PFSK-1 (cell line): ENCODE measurements around the gene ALDH2.

Experiments used
- FOXP2 ChIP-seq: optimal IDR thresholded peaks from 2 replicates; pipeline ENCODE3; 2011; ENCODE audit warnings: borderline replicate concordance, control low read depth, inconsistent platforms; ENCODE audit not compliant: insufficient read depth; ENCODE audit errors: extremely low read length, extremely low read depth
- POLR2AphosphoS5 ChIP-seq: IDR thresholded peaks from 2 replicates; pipeline ENCODE4 v1.6.1; 2012; ENCODE audit warnings: low read depth, mild to moderate bottlenecking, control low read depth, low read length, moderate library complexity
- SIN3A ChIP-seq: IDR thresholded peaks from 2 replicates; pipeline ENCODE4 v1.6.1; 2012; ENCODE audit warnings: mild to moderate bottlenecking, low read length, moderate library complexity, borderline replicate concordance; ENCODE audit not compliant: insufficient read depth
- TAF1 ChIP-seq: IDR thresholded peaks from 2 replicates; pipeline ENCODE4 v1.6.1; 2012; ENCODE audit warnings: low read length, control low read depth, borderline replicate concordance; ENCODE audit not compliant: insufficient read depth
- TF ChIP-seq, protein P1 (sequence below), 2 experiments: IDR thresholded peaks; 2 replicates each; pipeline versions ENCODE4 v1.6.1 to v1.8.0; 2011 to 2012; ENCODE audit warnings: low read depth in 2 of 2, low read length in 2 of 2, control low read depth in 1 of 2, inconsistent platforms in 1 of 2, mild to moderate bottlenecking in 1 of 2, moderate library complexity in 1 of 2; ENCODE audit not compliant: insufficient read depth in 1 of 2

The ALDH2 gene

DNA sequence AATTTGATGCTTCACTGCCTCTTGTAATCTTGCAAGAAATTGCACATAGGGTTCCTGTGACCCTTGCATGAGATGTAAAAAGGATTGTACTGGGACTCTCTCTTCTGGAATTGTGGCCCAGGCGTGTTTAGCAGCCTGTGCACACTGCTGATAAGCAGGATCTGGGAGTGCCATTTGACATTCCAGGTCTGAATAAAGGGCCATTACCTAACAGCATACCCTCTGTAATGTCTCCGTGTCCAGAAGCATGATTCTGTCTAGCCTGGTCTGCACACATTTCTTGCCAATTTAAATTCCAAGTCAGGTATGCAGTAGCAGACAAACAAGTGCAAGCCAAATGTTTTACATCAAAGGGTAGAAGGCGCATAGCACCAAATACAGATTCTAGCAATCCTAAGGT, 57.2 kb downstream of the ALDH2 start:
- TF ChIP-seq TAF1 (no peak), POLR2AphosphoS5 (no peak), SIN3A (no peak), FOXP2 (no peak)
- TF ChIP-seq, protein P1, sequence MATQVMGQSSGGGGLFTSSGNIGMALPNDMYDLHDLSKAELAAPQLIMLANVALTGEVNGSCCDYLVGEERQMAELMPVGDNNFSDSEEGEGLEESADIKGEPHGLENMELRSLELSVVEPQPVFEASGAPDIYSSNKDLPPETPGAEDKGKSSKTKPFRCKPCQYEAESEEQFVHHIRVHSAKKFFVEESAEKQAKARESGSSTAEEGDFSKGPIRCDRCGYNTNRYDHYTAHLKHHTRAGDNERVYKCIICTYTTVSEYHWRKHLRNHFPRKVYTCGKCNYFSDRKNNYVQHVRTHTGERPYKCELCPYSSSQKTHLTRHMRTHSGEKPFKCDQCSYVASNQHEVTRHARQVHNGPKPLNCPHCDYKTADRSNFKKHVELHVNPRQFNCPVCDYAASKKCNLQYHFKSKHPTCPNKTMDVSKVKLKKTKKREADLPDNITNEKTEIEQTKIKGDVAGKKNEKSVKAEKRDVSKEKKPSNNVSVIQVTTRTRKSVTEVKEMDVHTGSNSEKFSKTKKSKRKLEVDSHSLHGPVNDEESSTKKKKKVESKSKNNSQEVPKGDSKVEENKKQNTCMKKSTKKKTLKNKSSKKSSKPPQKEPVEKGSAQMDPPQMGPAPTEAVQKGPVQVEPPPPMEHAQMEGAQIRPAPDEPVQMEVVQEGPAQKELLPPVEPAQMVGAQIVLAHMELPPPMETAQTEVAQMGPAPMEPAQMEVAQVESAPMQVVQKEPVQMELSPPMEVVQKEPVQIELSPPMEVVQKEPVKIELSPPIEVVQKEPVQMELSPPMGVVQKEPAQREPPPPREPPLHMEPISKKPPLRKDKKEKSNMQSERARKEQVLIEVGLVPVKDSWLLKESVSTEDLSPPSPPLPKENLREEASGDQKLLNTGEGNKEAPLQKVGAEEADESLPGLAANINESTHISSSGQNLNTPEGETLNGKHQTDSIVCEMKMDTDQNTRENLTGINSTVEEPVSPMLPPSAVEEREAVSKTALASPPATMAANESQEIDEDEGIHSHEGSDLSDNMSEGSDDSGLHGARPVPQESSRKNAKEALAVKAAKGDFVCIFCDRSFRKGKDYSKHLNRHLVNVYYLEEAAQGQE (IDR thresholded peaks at IDR 0.05; ENCODE audit: insufficient read depth in 1 of 2, low read depth in 2 of 2, low read length in 2 of 2) = no peak

DNA sequence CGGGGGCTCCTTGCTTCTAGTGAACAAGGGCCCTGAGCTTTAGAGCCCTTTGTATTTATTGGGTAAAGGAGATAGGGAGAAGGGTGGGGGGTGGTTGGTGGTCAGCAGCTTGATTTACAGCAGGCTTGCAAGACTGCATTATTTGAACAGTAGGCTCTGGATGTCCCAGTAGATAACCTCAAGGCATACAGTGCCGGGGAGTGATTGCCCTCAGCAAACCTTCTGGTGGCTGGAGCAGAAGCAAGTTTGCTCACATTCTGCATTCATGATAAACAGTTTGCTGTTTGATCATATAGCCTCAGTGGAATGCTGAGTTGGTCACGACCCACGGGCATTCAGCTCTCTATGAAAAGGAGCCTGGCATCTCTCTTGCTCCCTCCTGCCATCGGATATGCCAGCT, 58.8 kb downstream of the ALDH2 start:
- no peak for TF ChIP-seq SIN3A
- no peak for TF ChIP-seq POLR2AphosphoS5
- no peak for TF ChIP-seq TAF1
- TF ChIP-seq, protein P1 (IDR thresholded peaks at IDR 0.05; ENCODE audit: insufficient read depth in 1 of 2, low read depth in 2 of 2, low read length in 2 of 2) = no peak
- no peak for TF ChIP-seq FOXP2

DNA sequence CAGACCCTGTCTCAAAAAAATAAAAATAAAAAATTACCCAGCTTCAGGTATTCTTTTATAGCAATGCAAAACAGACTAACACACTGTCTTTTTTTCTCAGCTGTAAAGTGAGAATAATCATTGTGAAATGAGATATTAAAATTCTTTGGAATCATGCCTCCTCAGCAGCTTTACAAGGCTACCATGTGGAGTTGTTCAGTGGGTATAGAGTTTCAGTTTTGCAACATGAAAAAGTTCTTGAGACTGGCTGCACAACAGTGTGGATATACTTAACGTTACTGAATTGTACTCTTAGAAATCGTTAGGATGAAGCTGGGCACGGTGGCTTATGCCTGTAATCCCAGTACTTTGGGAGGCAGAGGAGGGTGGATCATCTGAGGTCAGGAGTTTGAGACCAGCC, 59.6 kb downstream of the ALDH2 start:
- no peak for TF ChIP-seq TAF1
- no peak for TF ChIP-seq POLR2AphosphoS5
- no peak for TF ChIP-seq FOXP2
- TF ChIP-seq, protein P1 (IDR thresholded peaks at IDR 0.05; ENCODE audit: insufficient read depth in 1 of 2, low read depth in 2 of 2, low read length in 2 of 2) = no peak

DNA sequence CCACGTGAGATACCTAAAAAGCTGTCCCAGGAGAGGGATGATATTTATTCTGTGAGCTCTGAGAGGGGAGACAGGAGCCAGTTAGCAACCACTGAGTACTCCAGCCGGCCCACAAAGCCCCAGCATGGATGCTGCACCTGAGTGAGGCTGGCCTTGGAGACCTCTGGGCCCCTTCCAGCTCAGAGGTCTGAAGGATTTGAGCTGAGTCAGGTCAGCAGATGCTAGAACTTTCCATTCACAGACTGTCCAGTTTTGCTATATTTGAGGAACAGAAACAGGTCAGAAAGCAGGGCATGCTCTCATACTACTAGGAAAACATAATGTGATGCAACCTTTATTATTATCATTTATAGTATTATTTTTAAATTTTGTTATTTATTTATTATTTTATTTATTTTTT, 60.3 kb downstream of the ALDH2 start:
- TF ChIP-seq, protein P1 (IDR thresholded peaks at IDR 0.05; ENCODE audit: insufficient read depth in 1 of 2, low read depth in 2 of 2, low read length in 2 of 2) = no peak
- TF ChIP-seq FOXP2 (no peak), TAF1 (no peak), SIN3A (no peak), POLR2AphosphoS5 (no peak)

DNA sequence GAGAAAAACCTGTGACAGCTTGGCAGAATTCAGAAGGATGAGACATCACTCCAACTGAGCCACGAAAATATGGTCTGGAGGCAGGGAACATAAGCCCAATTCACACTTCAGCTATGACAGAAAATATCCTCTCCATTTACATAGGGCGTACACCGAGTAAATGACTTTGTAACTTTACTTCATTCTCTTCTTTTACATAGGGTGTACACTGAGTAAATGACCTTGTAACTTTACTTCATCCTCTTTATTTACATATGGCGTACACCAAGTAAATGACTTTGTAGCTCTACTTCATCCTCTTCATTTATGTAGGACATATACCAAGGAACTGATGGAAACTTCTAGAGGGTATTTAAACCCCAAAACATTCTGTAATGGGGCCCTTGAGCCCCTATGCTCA, 61.2 kb downstream of the ALDH2 start:
- TF ChIP-seq POLR2AphosphoS5 (no peak), SIN3A (no peak), TAF1 (no peak), FOXP2 (no peak)
- TF ChIP-seq, protein P1 (IDR thresholded peaks at IDR 0.05; ENCODE audit: insufficient read depth in 1 of 2, low read depth in 2 of 2, low read length in 2 of 2) = no peak
